HG03045 (cell line): ENCODE data around the gene SKIC2.
"Not testable (repeated sequence)": the region's sequence is repeated elsewhere in the genome, so short reads cannot be mapped to it uniquely, and the experiment has no call there.

ENCODE experiments used
- ATAC-seq: cut with Tn5 transposase; IDR thresholded peaks from one replicate; pipeline ENCODE4 v1.9.1; 2021; ENCODE audit warnings: mild to moderate bottlenecking, moderate library complexity; ENCODE audit not compliant: unreplicated experiment

The SKIC2 gene

GRCh38 chr6:32003301-32003700 is 44.3 kb downstream of the SKIC2 start:
- ATAC-seq, result not testable (repeated sequence)

GRCh38 chr6:32004393-32004792 is 45.4 kb downstream of the SKIC2 start:
- not testable (repeated sequence) for ATAC-seq

GRCh38 chr6:32004864-32005537 is 46.0 kb downstream of the SKIC2 start:
- not testable (repeated sequence) for ATAC-seq

DNA sequence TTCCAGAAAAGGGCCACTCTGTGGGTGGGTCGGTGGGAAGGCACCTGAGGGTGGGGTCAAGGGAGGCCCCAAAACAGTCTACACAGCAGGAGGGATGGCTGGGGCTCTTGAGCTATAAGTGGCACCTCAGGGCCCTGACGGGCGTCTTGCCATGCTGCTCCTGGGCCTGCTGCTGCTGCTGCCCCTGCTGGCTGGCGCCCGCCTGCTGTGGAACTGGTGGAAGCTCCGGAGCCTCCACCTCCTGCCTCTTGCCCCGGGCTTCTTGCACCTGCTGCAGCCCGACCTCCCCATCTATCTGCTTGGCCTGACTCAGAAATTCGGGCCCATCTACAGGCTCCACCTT is 46.5 kb downstream of the SKIC2 start:
- ATAC-seq, result not testable (repeated sequence)

DNA sequence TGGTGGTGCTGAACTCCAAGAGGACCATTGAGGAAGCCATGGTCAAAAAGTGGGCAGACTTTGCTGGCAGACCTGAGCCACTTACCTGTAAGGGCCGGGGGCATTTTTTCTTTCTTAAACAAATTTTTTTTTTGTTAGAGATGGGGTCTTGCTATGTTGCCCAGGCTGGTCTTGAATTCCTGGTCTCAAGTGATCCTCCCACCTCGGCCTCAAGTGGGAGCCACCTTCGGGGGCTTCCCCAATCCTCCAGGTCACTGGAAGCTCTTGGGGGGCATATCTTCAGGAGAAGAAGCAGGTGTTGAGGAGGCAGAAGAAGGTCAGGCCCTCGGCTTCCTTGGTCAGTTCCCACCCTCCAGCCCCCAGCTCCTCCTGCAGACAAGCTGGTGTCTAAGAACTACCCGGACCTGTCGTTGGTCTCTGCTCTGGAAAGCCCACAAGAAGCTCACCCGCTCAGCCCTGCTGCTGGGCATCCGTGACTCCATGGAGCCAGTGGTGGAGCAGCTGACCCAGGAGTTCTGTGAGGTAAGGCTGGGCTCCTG is 47.1 kb downstream of the SKIC2 start:
- not testable (repeated sequence) for ATAC-seq

DNA sequence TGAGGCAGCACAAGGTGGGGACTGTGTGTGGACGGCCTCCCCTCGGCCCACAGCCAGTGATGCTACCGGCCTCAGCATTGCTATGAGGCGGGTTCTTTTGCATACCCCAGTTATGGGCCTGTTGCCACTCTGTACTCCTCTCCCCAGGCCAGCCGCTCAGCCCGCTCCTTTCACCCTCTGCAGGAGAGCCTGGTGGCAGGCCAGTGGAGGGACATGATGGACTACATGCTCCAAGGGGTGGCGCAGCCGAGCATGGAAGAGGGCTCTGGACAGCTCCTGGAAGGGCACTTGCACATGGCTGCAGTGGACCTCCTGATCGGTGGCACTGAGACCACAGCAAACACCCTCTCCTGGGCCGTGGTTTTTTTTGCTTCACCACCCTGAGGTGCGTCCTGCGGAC is 48.1 kb downstream of the SKIC2 start:
- not testable (repeated sequence) for ATAC-seq

DNA sequence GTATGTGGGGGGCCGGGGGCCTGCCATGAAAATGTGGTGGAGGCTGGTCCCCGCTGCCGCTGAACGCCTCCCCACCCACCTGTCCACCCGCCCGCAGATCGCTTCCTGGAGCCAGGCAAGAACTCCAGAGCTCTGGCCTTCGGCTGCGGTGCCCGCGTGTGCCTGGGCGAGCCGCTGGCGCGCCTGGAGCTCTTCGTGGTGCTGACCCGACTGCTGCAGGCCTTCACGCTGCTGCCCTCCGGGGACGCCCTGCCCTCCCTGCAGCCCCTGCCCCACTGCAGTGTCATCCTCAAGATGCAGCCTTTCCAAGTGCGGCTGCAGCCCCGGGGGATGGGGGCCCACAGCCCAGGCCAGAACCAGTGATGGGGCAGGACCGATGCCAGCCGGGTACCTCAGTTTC is 49.1 kb downstream of the SKIC2 start:
- not testable (repeated sequence) for ATAC-seq

- ATAC-seq, result not testable (repeated sequence)
These were observed 49.6 kb downstream of the SKIC2 start for GRCh38 chr6:32008616-32009015.

GRCh38 chr6:32009537-32009936 is 50.6 kb downstream of the SKIC2 start:
- ATAC-seq, result not testable (repeated sequence)

- not testable (repeated sequence) for ATAC-seq
These were observed 52.0 kb downstream of the SKIC2 start for GRCh38 chr6:32010856-32011530.

DNA sequence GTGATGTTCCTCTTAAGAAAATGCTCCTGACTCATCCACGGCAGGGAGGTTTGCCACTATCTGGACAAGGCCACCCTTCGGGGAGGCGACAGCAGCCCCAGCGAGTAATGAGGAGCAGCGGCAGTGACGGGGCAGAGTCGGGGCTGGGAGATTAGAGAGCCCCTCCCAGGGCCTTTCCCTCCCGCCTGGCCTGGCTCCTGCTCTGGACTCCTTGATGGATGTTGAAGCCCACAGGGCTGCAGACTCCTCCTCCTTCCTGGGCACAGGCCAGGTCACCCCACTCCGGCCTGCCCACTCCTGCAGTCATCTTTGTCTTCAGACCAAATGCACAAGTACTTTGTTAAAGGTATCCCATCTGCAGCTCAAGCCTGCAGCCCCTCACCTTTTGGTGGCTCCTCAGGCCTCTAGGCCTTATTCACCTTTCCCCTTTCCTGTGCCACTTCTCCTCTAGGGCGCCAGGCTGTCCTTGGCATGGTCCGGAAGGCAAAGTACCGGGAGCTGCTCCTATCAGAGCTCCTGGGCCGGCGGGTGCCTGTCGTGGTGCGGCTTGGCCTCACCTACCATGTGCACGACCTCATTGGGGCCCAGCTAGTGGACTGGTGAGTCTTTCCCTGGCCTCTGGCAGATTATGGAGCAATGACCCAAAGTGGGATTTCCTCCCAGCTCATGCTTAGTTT is 54.1 kb downstream of the SKIC2 start:
- not testable (repeated sequence) for ATAC-seq

DNA sequence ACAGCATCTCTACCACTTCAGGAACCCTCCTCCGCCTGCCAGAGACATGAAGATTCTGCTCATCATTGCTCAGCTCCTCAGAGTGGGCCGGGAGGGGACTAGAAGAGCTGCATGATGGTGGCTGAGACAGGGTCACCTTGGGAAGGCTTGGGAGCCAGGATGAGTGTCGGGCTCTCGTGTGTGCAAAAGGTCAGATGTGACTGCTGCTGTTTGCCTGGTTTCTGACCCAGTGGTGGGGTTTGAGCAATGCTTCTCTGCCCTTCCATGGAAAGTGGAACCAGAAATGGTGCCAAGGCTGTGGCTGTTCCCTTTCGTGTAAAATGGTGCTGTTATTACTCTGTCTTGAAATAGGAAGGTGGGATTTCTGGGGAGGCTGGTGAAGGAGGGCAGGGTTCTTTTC is 54.8 kb downstream of the SKIC2 start:
- not testable (repeated sequence) for ATAC-seq

DNA sequence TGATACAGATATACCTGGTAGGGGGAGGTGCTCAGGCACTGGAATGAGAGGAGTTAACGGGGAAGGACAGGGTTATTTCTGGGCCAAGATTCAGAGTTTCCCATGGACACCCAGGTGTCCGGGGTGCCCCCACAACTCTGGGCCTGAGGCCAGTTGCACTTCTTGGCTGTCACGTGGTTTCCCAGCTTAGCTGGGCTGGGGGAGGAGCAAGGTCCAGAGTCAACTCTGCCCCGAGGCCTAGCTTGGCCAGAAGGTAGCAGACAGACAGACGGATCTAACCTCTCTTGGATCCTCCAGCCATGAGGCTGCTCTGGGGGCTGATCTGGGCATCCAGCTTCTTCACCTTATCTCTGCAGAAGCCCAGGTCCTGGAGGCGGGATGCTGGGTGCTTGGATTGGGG is 55.6 kb downstream of the SKIC2 start, which contains the start of gene C4B:
C4B (plus strand) TSS at position 249 of the 400 bp plus-strand sequence; CDS start at position 300, 51 bp downstream.
- ATAC-seq, result not testable (repeated sequence)
